HG02588 (cell line): ENCODE data around the gene DDIT4L.
"Not testable (repeated sequence)": the region's sequence is repeated elsewhere in the genome, so short reads cannot be mapped to it uniquely, and the experiment has no call there.

Experiments used
- ATAC-seq: cut with Tn5 transposase; IDR thresholded peaks from one replicate; pipeline ENCODE4 v1.9.1; 2021; ENCODE audit warnings: mild to moderate bottlenecking, moderate library complexity; ENCODE audit not compliant: unreplicated experiment

The DDIT4L gene

GRCh38 chr4:100166297-100167039, 23.8 kb downstream of the DDIT4L start:
- no peak for ATAC-seq

GRCh38 chr4:100165809-100166208, 24.5 kb downstream of the DDIT4L start:
- no peak for ATAC-seq

- ATAC-seq, result no peak
These were observed 25.2 kb downstream of the DDIT4L start for GRCh38 chr4:100164808-100165760.

- peak; percentile 82 for ATAC-seq
These were observed 28.1 kb downstream of the DDIT4L start for GRCh38 chr4:100162027-100162685.

- no peak for ATAC-seq
These were observed 41.1 kb downstream of the DDIT4L start for GRCh38 chr4:100149190-100149589.

GRCh38 chr4:100147684-100148083, 42.6 kb downstream of the DDIT4L start:
- no peak for ATAC-seq

GRCh38 chr4:100147198-100147597, 43.1 kb downstream of the DDIT4L start:
- ATAC-seq, result no peak

GRCh38 chr4:100146756-100147155, 43.5 kb downstream of the DDIT4L start:
- no peak for ATAC-seq

- not testable (repeated sequence) for ATAC-seq
These were observed 52.9 kb downstream of the DDIT4L start for GRCh38 chr4:100137320-100137719.
